AG04449 (cell line): Measurements from ENCODE around the gene DIP2C.
"Not testable (repeated sequence)": the region's sequence is repeated elsewhere in the genome, so short reads cannot be mapped to it uniquely, and the experiment has no call there.

Experiments
- CTCF ChIA-PET: fragments of 350-600 bp; formaldehyde crosslinking; extraction: SDS; loops from one replicate; lab custom pipeline; 2021; ENCODE audit warnings: antibody characterized with exemption; lab: Yijun Ruan, JAX
- POLR2A ChIA-PET: fragments of 400-600, 350-600 bp; formaldehyde crosslinking; extraction: SDS; loops from one replicate; lab custom pipeline; 2020; ENCODE audit warnings: antibody characterized with exemption, inconsistent platforms; lab: Yijun Ruan, JAX
- DNase-seq: peaks from one replicate; pipeline ENCODE4 v3.0.0-alpha.2; 2010; ENCODE audit warnings: low read depth, low spot score
- H3K4me3 ChIP-seq: 2 replicates; pipeline ENCODE4 v1.5.1; 2011; ENCODE audit warnings: low read depth, mild to moderate bottlenecking, control low read depth, low read length
- CTCF ChIP-seq: IDR thresholded peaks from one replicate; pipeline ENCODE4 v1.5.1; 2011; ENCODE audit warnings: mild to moderate bottlenecking, moderate library complexity, low read length, control low read depth, inconsistent platforms; ENCODE audit not compliant: insufficient read depth; ENCODE audit errors: missing control alignments

DIP2C gene

GRCh38 chr10:654647-654996 lies 34.8 kb downstream of the DIP2C start:
- no peak for DNase-seq
- TF ChIP-seq CTCF: no peak
- no peak overlapping the region for H3K4me3 ChIP-seq
- CTCF ChIA-PET: no interaction called here
- POLR2A ChIA-PET: no interaction called here

- H3K4me3 ChIP-seq: no peak overlapping the region
- no peak for DNase-seq
- no peak for TF ChIP-seq CTCF
- ChIA-PET CTCF (no interaction called here), POLR2A (no interaction called here)
Observed at GRCh38 chr10:653991-654646, 35.3 kb downstream of the DIP2C start.

- DNase-seq, CTCF ChIA-PET, H3K4me3 ChIP-seq, POLR2A ChIA-PET: not testable (repeated sequence)
Observed at GRCh38 chr10:652832-653459, 36.5 kb downstream of the DIP2C start.

- no peak for TF ChIP-seq CTCF
- ChIA-PET POLR2A (no interaction called here), CTCF (no interaction called here)
- DNase-seq: no peak
- no peak overlapping the region for H3K4me3 ChIP-seq
Observed at GRCh38 chr10:652233-652632, 37.2 kb downstream of the DIP2C start.

- ChIA-PET CTCF (no interaction called here), POLR2A (no interaction called here)
- no peak for TF ChIP-seq CTCF
- H3K4me3 ChIP-seq: no peak overlapping the region
- DNase-seq: no peak
Observed at GRCh38 chr10:651692-652091, 37.8 kb downstream of the DIP2C start.

- DNase-seq: peak; percentile 28
- H3K4me3 ChIP-seq: peak overlapping the region; percentile 3; the same call in 1 of the 2 replicates
- POLR2A ChIA-PET: no interaction called here
- CTCF ChIA-PET: no interaction called here
- TF ChIP-seq CTCF: no peak
Observed at GRCh38 chr10:650886-651615, 38.4 kb downstream of the DIP2C start.
